ENCODE measurements around the gene CDH4.

- no peak for TF ChIP-seq EZH2 (IDR thresholded peaks at IDR 0.05; ENCODE audit: borderline replicate concordance, low read depth, low read length, severe bottlenecking)
- TF ChIP-seq, protein P1, sequence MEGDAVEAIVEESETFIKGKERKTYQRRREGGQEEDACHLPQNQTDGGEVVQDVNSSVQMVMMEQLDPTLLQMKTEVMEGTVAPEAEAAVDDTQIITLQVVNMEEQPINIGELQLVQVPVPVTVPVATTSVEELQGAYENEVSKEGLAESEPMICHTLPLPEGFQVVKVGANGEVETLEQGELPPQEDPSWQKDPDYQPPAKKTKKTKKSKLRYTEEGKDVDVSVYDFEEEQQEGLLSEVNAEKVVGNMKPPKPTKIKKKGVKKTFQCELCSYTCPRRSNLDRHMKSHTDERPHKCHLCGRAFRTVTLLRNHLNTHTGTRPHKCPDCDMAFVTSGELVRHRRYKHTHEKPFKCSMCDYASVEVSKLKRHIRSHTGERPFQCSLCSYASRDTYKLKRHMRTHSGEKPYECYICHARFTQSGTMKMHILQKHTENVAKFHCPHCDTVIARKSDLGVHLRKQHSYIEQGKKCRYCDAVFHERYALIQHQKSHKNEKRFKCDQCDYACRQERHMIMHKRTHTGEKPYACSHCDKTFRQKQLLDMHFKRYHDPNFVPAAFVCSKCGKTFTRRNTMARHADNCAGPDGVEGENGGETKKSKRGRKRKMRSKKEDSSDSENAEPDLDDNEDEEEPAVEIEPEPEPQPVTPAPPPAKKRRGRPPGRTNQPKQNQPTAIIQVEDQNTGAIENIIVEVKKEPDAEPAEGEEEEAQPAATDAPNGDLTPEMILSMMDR (IDR thresholded peaks at IDR 0.05; ENCODE audit: borderline replicate concordance, extremely low read depth, low read length, poor library complexity, severe bottlenecking), result no peak
These were observed 672.3 kb downstream of the CDH4 start for GRCh38 chr20:61924211-61924857.
